Chondrocyte (in vitro differentiated cells): Measurements from ENCODE around the gene ANKRD6. TPM values are rescaled to one million over a fixed set of nuclear protein-coding genes. Genes with fewer than 3 reads are reported as not detected.

Source experiments
- DNase-seq: peaks from one replicate; pipeline ENCODE4 v3.0.0; 2021; ENCODE audit warnings: mixed read lengths, low spot score
- H3K27ac Mint-ChIP-seq: one replicate; pipeline ENCODE4 v1.8.0; 2021; ENCODE audit warnings: mild to moderate bottlenecking, moderate library complexity, mixed read lengths; ENCODE audit not compliant: unreplicated experiment
- H3K27me3 Mint-ChIP-seq: 2 replicates; pipeline ENCODE4 v1.8.0; 2021; ENCODE audit warnings: low read depth, mixed read lengths
- H3K36me3 Mint-ChIP-seq: 2 replicates; pipeline ENCODE4 v1.8.0; 2021; ENCODE audit warnings: low read depth, mixed read lengths
- H3K4me1 Mint-ChIP-seq: 2 replicates; pipeline ENCODE4 v1.8.0; 2021; ENCODE audit warnings: low read depth, mild to moderate bottlenecking, mixed read lengths
- H3K4me3 Mint-ChIP-seq: one replicate; pipeline ENCODE4 v1.8.0; 2021; ENCODE audit warnings: mild to moderate bottlenecking, moderate library complexity, mixed read lengths; ENCODE audit not compliant: unreplicated experiment
- H3K9me3 Mint-ChIP-seq: 2 replicates; pipeline ENCODE4 v1.8.0; 2021; ENCODE audit warnings: low read depth, mixed read lengths
- long read RNA-seq: library from polyadenylated mRNA; stranded (forward); transcript quantifications from one replicate; pipeline ENCODE4 v2.0.0, GENCODE V29; 2021
- total RNA-seq: library from RNA; stranded (reverse); gene quantifications from 3 replicates; pipeline ENCODE4 v1.2.1, GENCODE V29; 2021
- TF ChIP-seq, protein P1 (sequence below): fragments of 200-600 bp; sonication (generic); IDR thresholded peaks from 2 replicates; pipeline ENCODE4 v1.5.0; 2021; ENCODE audit warnings: antibody characterized with exemption, mild to moderate bottlenecking, moderate library complexity

ANKRD6 gene
- total RNA-seq, result 22.4 to 31.3 TPM (median 28.7 TPM) in 3 replicates
- long read RNA-seq, full-length matches to known transcripts, result 25 of 51 reads
- long read RNA-seq, partial matches to known transcripts, result 4 of 51 reads
- long read RNA-seq, other reads (novel, unspliced or antisense), result 22 of 51 reads

DNA sequence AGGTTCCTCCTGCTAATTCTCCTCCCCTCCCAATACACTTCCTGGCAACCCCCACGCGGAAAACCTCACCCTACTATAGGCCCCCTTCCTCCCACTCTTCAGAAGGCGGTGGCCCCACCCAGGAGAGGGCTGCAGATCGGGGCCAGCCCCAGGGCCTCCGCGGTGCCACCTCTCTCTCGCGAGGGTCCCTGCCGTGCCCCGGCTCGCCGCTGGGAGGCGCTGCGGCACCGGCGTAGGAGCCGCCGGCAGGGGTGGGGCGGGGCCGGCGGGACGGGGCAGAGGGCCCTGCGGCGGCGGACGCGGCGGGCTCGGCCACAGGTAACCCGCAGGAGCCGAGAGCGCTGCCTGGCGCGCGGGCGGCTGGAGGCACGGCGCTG, at the start of gene ANKRD6:
Gene ANKRD6, plus strand, starts transcription at position 278 of the 377 bp plus-strand sequence. CDS start 133,825 bp downstream, outside the sequence.
- peaks cover 7% of the 10 kb centered on the region for H3K27me3 Mint-ChIP-seq
- peak; percentile 87 for DNase-seq
- peaks cover 38% of the 10 kb centered on the region for H3K4me1 Mint-ChIP-seq
- TF ChIP-seq, protein P1, sequence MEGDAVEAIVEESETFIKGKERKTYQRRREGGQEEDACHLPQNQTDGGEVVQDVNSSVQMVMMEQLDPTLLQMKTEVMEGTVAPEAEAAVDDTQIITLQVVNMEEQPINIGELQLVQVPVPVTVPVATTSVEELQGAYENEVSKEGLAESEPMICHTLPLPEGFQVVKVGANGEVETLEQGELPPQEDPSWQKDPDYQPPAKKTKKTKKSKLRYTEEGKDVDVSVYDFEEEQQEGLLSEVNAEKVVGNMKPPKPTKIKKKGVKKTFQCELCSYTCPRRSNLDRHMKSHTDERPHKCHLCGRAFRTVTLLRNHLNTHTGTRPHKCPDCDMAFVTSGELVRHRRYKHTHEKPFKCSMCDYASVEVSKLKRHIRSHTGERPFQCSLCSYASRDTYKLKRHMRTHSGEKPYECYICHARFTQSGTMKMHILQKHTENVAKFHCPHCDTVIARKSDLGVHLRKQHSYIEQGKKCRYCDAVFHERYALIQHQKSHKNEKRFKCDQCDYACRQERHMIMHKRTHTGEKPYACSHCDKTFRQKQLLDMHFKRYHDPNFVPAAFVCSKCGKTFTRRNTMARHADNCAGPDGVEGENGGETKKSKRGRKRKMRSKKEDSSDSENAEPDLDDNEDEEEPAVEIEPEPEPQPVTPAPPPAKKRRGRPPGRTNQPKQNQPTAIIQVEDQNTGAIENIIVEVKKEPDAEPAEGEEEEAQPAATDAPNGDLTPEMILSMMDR, result peak; percentile 88
- H3K27ac Mint-ChIP-seq, result no peak within 1 kb of the TSS
- peak within 1 kb of the TSS; percentile 71 for H3K4me3 Mint-ChIP-seq
- no peaks in the 10 kb centered on the region for H3K9me3 Mint-ChIP-seq
- no peaks in the 10 kb centered on the region for H3K36me3 Mint-ChIP-seq

DNA sequence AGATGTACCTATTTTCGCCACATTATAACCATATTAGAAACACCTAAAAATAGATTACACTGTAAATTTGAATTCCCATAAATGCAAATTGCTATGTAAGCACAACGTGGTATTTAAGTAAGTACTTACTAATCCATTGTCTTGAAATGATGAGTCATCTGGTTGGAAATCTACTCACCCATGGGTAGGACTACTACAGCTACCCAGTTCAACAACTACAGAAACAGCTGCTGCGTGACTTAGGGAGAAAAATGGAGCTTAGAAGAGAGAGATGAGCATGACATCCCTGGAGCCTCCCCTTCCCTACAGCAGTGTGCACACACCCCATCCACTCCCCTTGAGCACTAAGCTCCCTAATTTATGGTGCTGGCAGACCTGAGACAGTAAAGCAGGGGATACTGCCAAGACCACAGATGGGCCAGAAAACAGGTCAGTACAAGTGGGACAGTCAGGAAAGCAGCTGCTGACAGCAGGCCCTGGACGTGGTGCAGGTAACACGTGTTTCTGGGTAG, 47.7 kb upstream of the ANKRD6 start:
- peaks cover 5% of the 10 kb centered on the region for H3K36me3 Mint-ChIP-seq
- no peak overlapping the region for H3K27ac Mint-ChIP-seq
- no peak overlapping the region for H3K4me3 Mint-ChIP-seq
- no peaks in the 10 kb centered on the region for H3K4me1 Mint-ChIP-seq
- no peaks in the 10 kb centered on the region for H3K27me3 Mint-ChIP-seq
- DNase-seq, result no peak
- H3K9me3 Mint-ChIP-seq, result no peaks in the 10 kb centered on the region
- TF ChIP-seq, protein P1, result no peak

DNA sequence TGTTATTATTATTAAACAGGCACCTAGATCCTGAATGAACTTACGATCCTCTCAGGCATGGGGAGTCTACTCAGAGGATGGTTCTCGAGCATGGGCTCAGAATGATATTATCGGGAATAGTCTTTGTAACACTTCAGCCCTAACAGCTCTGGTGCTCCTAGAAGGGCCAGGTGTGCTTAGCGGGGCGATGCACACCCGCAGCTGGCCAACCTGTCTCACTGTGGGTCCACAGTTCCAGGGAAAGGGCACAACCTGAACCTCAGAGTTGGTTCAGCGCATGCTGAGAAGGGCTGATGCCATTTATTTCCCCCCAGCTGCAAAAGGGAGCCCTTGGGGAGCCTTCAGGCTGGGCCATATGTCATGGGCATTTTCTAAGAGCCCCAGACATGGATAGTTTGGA, 47.1 kb upstream of the ANKRD6 start:
- Mint-ChIP-seq H3K4me1 (no peaks in the 10 kb centered on the region), H3K27ac (no peak overlapping the region), H3K36me3 (peaks cover 4% of the 10 kb centered on the region), H3K4me3 (no peak overlapping the region), H3K9me3 (no peaks in the 10 kb centered on the region), H3K27me3 (no peaks in the 10 kb centered on the region)
- TF ChIP-seq, protein P1, result no peak
- no peak for DNase-seq

DNA sequence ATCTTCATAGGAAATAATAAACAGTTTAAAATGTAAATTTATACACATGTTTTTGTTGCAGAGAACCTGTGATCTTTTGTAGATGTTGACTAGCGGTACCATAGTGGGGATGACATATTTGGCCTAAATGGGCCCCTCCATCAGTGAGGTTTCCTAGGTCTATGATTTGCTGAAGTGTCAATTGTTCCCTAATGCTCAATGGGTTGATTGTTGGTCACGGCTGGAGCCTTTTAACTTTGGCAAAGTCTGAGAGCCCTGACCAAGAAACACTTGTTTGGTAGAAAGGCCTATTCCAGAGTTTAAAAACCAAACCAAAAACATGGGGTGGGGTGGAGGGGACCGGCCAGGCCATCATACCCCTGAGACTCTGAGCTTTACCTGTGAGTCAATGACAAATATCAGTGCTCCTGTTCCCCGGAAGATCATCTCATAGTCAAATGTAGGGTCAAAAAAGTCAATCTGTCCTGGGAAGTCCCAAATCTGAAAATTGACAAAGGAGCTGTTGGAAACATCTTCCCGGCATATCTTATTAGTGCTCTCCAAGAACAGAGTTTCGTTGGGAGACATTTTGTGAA, 45.9 kb upstream of the ANKRD6 start:
- Mint-ChIP-seq H3K4me3 (no peak overlapping the region), H3K36me3 (peaks cover 2% of the 10 kb centered on the region), H3K27ac (no peak overlapping the region), H3K9me3 (no peaks in the 10 kb centered on the region), H3K27me3 (no peaks in the 10 kb centered on the region), H3K4me1 (no peaks in the 10 kb centered on the region)
- DNase-seq, result no peak
- TF ChIP-seq, protein P1, result no peak

DNA sequence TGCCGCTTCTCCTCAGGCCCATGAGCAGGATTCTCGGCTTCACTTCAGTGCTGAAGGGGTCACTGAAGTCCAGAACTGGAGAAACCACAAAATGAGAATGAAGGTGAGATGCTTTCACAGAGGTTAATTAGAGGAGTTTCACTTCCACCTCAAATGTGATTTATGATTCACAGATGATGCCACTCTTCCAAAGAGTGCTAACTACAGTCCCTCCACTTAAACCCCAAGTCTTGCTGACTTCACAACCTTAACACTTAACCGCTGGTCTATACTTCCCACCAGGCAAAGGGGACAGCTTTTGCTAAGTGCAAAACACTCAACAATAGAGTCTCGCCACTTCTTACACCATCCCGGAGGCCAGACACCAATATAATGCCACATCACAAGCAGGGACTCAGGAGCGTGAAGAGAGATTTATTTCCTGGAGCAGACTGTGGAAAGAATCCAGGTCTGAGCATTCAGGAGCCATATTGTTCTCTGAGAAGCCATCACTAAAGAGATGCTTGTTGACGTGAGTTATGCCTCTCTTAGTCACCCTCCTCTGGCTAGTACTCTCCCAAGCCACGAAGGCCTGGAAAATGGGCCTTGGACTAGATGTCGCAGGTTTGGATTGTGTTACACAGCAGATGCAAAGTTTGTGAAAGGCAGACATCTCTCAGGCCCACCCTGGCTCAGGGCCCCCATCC, 45.3 kb upstream of the ANKRD6 start:
- no peaks in the 10 kb centered on the region for H3K27me3 Mint-ChIP-seq
- TF ChIP-seq, protein P1, result no peak
- no peak for DNase-seq
- no peak overlapping the region for H3K4me3 Mint-ChIP-seq
- H3K9me3 Mint-ChIP-seq, result no peaks in the 10 kb centered on the region
- no peaks in the 10 kb centered on the region for H3K4me1 Mint-ChIP-seq
- no peak overlapping the region for H3K27ac Mint-ChIP-seq
- peaks cover 2% of the 10 kb centered on the region for H3K36me3 Mint-ChIP-seq
